GM21367 (cell line): ENCODE results near the gene ERFE.

ENCODE experiments used
- ATAC-seq: cut with Tn5 transposase; IDR thresholded peaks from one replicate; pipeline ENCODE4 v1.9.1; 2021; ENCODE audit not compliant: unreplicated experiment

Gene ERFE

GRCh38 chr2:238138331-238139195 is 20.2 kb upstream of the ERFE start, which contains the start of gene KLHL30:
Gene KLHL30 (plus strand): TSS chr2:238138668. CDS start chr2:238140755, 2,087 bp downstream.
- no peak for ATAC-seq

- no peak for ATAC-seq
Measured at GRCh38 chr2:238139196-238140039, 19.4 kb upstream of the ERFE start.

- ATAC-seq, result no peak
Measured at GRCh38 chr2:238140040-238140439, 18.7 kb upstream of the ERFE start.

- no peak for ATAC-seq
Measured at GRCh38 chr2:238140721-238141540, 17.8 kb upstream of the ERFE start.

GRCh38 chr2:238141541-238142318 is 17.0 kb upstream of the ERFE start:
- no peak for ATAC-seq

- no peak for ATAC-seq
Measured at GRCh38 chr2:238142382-238143205, 16.2 kb upstream of the ERFE start.

GRCh38 chr2:238143239-238143951 is 15.4 kb upstream of the ERFE start:
- ATAC-seq, result no peak

GRCh38 chr2:238144262-238144661 is 14.5 kb upstream of the ERFE start:
- no peak for ATAC-seq

- ATAC-seq, result no peak
Measured at GRCh38 chr2:238145046-238145445, 13.7 kb upstream of the ERFE start.

GRCh38 chr2:238145851-238146250 is 12.9 kb upstream of the ERFE start:
- no peak for ATAC-seq

GRCh38 chr2:238146884-238147544 is 11.8 kb upstream of the ERFE start:
- no peak for ATAC-seq

GRCh38 chr2:238148981-238149380 is 9.8 kb upstream of the ERFE start:
- ATAC-seq, result no peak

GRCh38 chr2:238149841-238150572 is 8.8 kb upstream of the ERFE start:
- no peak for ATAC-seq

- ATAC-seq, result no peak
Measured at GRCh38 chr2:238150686-238151085, 8.1 kb upstream of the ERFE start.

- no peak for ATAC-seq
Measured at GRCh38 chr2:238151205-238151604, 7.6 kb upstream of the ERFE start.

- no peak for ATAC-seq
Measured at GRCh38 chr2:238151628-238152235, 7.0 kb upstream of the ERFE start.
